Osteocyte (in vitro differentiated cells): Measurements from ENCODE around the gene CORO2A. TPM values are rescaled to one million over a fixed set of nuclear protein-coding genes. Genes with fewer than 3 reads are reported as not detected.

Experiments used
- DNase-seq: peaks from one replicate; pipeline ENCODE4 v3.0.0; 2021; ENCODE audit warnings: mixed read lengths; ENCODE audit not compliant: unreplicated experiment; ENCODE audit errors: extremely low spot score
- H3K27ac Mint-ChIP-seq: one replicate; pipeline ENCODE4 v1.8.0; 2021; ENCODE audit warnings: mild to moderate bottlenecking, mixed read lengths; ENCODE audit not compliant: unreplicated experiment
- H3K27me3 Mint-ChIP-seq: one replicate; pipeline ENCODE4 v1.8.0; 2021; ENCODE audit warnings: mixed read lengths; ENCODE audit not compliant: unreplicated experiment
- H3K36me3 Mint-ChIP-seq: one replicate; pipeline ENCODE4 v1.8.0; 2021; ENCODE audit warnings: mixed read lengths; ENCODE audit not compliant: unreplicated experiment
- H3K4me1 Mint-ChIP-seq: one replicate; pipeline ENCODE4 v1.8.0; 2021; ENCODE audit warnings: mixed read lengths; ENCODE audit not compliant: unreplicated experiment
- H3K4me3 Mint-ChIP-seq: one replicate; pipeline ENCODE4 v1.8.0; 2021; ENCODE audit warnings: mild to moderate bottlenecking, moderate library complexity, mixed read lengths; ENCODE audit not compliant: unreplicated experiment
- H3K9me3 Mint-ChIP-seq: one replicate; pipeline ENCODE4 v1.8.0; 2021; ENCODE audit warnings: mixed read lengths; ENCODE audit not compliant: unreplicated experiment
- CTCF ChIP-seq: fragments of 200-600 bp; sonication (generic); IDR thresholded peaks from 2 replicates; pipeline ENCODE4 v1.5.0; 2021; ENCODE audit warnings: antibody characterized with exemption, mild to moderate bottlenecking, moderate library complexity
- total RNA-seq: library from RNA; stranded (reverse); gene quantifications from 2 replicates; pipeline ENCODE4 v1.2.1, GENCODE V29; 2021

CORO2A gene
- total RNA-seq, 1 donor from 2014 or later, result 1.8 TPM

DNA sequence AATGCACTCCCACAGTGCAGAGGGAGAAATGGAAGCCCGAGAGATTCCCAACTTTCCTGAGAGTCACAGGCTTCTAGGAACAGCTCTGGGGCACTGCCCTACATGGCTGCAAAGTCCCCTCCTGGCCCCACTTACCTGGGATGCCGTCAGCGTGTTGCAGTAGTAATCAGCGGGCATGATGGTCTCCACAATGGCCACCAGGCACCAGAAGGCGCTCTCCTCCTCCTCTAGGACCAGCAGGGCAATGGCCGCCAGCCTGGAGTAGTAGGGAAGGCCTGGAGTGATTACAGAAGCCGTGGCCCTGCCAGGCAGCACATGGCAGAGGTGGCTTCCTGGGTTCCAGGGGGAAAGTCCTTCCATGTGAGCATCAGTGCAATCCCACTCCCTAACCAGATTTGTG lies 10.7 kb upstream of the CORO2A start:
- Mint-ChIP-seq H3K4me1 (peaks cover 16% of the 10 kb centered on the region), H3K27me3 (no peaks in the 10 kb centered on the region), H3K27ac (no peak overlapping the region), H3K4me3 (no peak overlapping the region), H3K36me3 (peaks cover 8% of the 10 kb centered on the region), H3K9me3 (no peaks in the 10 kb centered on the region)
- no peak for DNase-seq
- TF ChIP-seq CTCF, result no peak

GRCh38 chr9:98202252-98202651 lies 9.8 kb upstream of the CORO2A start:
- DNase-seq, result no peak

GRCh38 chr9:98201749-98202148 lies 9.3 kb upstream of the CORO2A start:
- H3K27me3 Mint-ChIP-seq, result no peaks in the 10 kb centered on the region
- peaks cover 4% of the 10 kb centered on the region for H3K36me3 Mint-ChIP-seq
- no peaks in the 10 kb centered on the region for H3K9me3 Mint-ChIP-seq
- TF ChIP-seq CTCF, result no peak
- H3K4me3 Mint-ChIP-seq, result no peak overlapping the region
- H3K27ac Mint-ChIP-seq, result no peak overlapping the region
- H3K4me1 Mint-ChIP-seq, result peaks cover 5% of the 10 kb centered on the region
- DNase-seq, result no peak

More at GRCh38 chr9:98202252-98202651, 9.8 kb upstream of the CORO2A start:
- no peak for TF ChIP-seq CTCF
- Mint-ChIP-seq H3K4me1 (peaks cover 7% of the 10 kb centered on the region), H3K9me3 (no peaks in the 10 kb centered on the region), H3K27me3 (no peaks in the 10 kb centered on the region), H3K4me3 (no peak overlapping the region), H3K27ac (no peak overlapping the region), H3K36me3 (peaks cover 4% of the 10 kb centered on the region)

DNA sequence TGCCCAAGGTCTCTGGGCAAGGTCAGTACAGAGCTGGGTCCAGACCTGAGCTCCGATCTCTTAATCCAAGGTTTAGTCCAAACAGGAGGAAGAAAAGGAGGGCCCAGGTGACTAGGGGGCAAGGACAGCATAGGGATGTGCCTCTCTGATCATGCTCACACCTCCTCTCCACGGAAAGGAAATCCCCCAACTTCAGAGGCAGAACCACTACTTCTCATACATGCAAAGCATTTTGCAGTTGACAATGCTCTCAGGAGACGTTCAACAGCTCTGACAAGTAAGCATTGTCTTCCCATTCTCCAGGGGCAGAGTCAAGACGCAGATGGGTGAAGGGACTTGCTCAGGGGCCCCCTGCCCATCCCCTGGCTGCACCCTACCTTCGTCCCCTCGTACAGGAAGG lies 8.7 kb upstream of the CORO2A start:
- Mint-ChIP-seq H3K36me3 (peaks cover 4% of the 10 kb centered on the region), H3K9me3 (no peaks in the 10 kb centered on the region), H3K4me3 (no peak overlapping the region), H3K27me3 (no peaks in the 10 kb centered on the region), H3K27ac (no peak overlapping the region), H3K4me1 (peaks cover 5% of the 10 kb centered on the region)
- TF ChIP-seq CTCF, result no peak
- no peak for DNase-seq

DNA sequence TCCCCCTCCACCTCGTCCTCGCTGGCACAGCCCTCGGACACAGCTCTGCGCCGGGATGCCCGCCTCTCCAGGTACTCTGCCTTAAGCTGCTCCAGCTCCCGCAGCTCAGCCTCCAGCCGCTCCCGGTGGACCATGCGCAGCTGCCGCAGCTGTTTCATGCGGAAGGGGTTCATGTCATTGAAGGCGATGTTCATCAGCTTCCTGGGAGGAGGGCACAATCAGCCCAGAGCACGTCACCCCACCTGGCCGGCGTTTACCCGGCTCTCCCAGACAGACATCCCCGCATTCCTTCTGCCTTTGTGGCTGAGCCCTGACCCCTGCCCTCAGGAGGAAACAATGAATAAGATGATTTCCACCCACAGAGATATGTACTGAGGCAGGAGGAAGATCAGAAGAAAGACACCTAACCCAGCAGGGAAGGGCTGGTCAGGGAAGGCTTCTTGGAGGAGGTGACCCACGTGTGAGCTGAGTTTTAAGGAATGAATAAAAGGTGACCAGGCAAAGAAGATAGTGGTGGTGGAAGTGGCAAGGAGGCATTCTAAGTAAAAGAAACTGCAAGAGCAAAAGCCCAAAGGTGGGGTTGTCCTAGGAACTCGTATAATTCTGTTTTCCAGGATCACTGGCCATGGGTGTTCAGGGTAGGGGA lies 7.1 kb upstream of the CORO2A start:
- H3K36me3 Mint-ChIP-seq, result peaks cover 4% of the 10 kb centered on the region
- H3K9me3 Mint-ChIP-seq, result no peaks in the 10 kb centered on the region
- no peaks in the 10 kb centered on the region for H3K4me1 Mint-ChIP-seq
- H3K27me3 Mint-ChIP-seq, result no peaks in the 10 kb centered on the region
- TF ChIP-seq CTCF, result no peak
- H3K27ac Mint-ChIP-seq, result no peak overlapping the region
- H3K4me3 Mint-ChIP-seq, result no peak overlapping the region
- no peak for DNase-seq
